ENCODE data around the gene HNRNPUL1. TPM values are rescaled to one million over a fixed set of nuclear protein-coding genes. Genes with fewer than 3 reads are reported as not detected.
A peak's percentile ranks its signal among the peaks of the same experiment; 100 is the strongest.

The HNRNPUL1 gene
- total RNA-seq, 1 donor from 2014 or later = 110 TPM

DNA sequence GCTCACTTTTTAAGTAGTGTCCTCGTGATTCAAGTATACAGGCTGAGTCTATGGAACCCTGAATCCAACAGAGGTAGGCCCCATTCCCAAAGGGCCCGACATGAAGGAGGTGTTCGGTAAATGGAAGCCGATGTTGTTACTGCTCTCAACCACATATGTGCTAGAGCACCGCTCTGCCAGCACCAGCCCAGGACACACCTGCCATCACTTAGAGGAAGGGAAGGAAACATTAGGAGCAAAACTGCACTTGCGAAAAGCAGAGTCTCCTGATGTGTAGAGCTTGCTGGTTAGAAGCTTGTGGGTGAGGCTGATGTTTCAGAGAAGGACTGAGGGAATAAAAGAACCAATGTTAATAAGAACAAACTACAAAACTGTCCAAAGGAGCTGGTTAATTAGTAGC is 36.4 kb downstream of the HNRNPUL1 start:
- no peak for ATAC-seq
- intact Hi-C loops (cut with DNase I) = no loop called here
- DNase-seq (ENCODE audit: missing footprints) = no peak

GRCh38 chr19:41302624-41303351 is 38.6 kb downstream of the HNRNPUL1 start:
- ATAC-seq = no peak
- no peak for DNase-seq (ENCODE audit: missing footprints)
- intact Hi-C loops (cut with DNase I) = no loop called here

DNA sequence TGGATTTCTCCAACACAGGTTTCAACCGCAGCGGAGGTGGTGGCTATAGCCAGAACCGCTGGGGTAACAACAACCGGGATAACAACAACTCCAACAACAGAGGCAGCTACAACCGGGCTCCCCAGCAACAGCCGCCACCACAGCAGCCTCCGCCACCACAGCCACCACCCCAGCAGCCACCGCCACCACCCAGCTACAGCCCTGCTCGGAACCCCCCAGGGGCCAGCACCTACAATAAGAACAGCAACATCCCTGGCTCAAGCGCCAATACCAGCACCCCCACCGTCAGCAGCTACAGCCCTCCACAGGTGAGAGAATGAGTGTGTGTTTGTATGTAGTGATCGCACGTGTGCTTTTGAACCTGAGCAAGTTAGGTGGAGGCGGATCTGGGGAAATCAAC is 39.8 kb downstream of the HNRNPUL1 start:
- intact Hi-C loops (cut with DNase I) = no loop called here
- ATAC-seq (no peak), DNase-seq (ENCODE audit: missing footprints) (no peak)

DNA sequence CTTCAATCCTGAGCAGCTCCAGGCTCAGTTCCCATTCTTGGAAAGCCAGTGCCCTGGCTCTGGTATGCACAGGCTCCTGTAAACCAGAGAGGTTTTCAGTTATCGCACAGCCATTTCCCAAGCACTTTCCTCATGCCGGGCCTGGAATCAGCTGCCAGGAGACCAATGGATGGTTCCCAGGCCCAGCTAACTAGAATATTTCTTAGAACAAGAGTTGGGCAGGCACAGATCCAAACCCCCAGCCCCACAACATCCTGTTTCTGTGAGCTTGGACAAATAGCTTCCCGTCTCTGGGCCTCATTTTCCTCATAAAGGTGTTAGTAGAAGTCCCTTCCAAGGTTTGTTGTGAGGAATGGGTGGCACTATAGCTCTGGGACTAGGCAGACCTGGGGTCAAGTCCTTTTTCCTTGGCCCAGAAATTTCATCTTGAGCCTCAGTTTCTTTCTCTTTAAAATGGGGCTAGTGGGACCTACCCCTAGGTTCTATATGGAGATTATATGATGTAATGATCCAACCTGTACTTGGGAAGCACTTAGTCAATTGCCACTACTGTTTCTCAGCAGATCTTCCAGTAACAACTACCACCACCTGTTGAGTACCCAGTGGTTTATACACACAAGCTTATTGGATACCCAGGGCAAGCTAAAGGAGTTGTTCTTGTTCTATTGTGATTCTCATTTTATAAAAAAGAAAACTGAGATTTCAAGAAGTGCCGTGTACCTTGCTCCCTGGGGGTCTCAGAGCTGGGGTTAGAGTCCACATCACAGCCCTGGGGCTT is 40.7 kb downstream of the HNRNPUL1 start:
- intact Hi-C loops (cut with DNase I) = no loop called here
- DNase-seq (ENCODE audit: missing footprints) (no peak), ATAC-seq (no peak)

GRCh38 chr19:41305927-41306793 is 42.0 kb downstream of the HNRNPUL1 start:
- DNase-seq (ENCODE audit: missing footprints) = no peak
- intact Hi-C loops (cut with DNase I) = no loop called here
- ATAC-seq = no peak

GRCh38 chr19:41307090-41307875 is 43.1 kb downstream of the HNRNPUL1 start:
- intact Hi-C loops (cut with DNase I) = no loop called here
- no peak for ATAC-seq
- DNase-seq (ENCODE audit: missing footprints) = no peak

DNA sequence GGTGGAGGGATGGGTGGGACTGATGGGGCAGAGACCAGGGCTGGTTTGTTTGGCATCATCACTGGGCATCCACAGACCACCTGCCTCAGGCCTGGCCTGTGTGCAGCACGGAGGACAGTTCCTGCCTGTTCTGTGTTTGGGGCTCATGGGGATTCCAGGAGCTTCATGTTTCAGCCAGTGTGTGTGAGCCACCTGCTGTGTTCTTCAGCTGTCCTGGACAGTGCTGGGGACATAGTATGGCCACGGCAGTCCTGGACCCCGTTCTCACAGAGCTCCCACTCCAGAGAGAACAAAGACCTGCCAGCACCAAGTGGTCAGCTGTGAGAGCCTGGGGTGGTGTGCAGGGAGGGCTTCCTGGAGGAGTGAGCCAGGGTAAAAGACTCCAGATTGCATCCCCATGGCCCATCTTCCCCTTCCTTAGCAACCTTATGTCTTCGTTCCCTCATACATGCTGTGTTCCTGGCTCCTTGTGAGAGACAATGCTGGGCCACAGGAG is 43.8 kb downstream of the HNRNPUL1 start:
- ATAC-seq (no peak), DNase-seq (ENCODE audit: missing footprints) (no peak)
- intact Hi-C loops (cut with DNase I) = loop anchor here (1.0 kb wide), 1 partner anchor 104 kb away; no protein-coding TSS in a partner anchor

DNA sequence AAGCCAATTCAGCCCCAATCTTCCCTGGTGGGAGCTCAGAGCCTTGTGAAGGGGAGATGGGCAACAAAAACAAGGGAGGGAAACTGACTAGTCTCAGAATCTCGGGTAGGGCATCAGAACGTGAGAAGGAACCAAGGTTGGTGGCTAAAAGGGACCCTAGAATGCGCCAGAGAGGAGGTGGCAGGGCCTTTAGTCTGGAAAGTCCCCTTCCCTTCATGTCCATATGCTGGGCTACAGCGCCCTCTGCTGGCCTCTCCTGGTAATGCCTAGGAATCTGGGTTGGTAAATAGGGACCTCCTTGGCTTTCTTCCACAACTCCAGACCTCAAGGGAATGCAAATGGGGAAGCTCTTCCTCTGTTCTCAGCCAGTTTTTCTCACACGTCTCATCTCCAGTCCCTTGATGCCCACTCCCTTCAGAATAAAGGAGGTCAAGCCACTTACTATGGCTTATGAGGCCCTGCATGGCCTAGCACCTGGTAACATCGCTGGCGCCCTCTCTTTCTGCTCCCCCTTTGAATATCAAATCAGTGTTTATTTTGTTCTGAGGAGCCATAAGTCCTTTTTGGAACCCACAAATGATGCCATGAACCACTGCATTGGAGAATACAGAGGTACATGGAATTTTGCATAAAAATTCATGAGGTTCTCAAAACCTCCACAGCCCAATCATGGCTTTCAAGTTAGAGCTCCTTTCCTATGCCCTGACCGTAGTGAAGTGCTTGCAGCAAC is 44.4 kb downstream of the HNRNPUL1 start:
- intact Hi-C loops (cut with DNase I) = loop anchor here (1.0 kb wide), 2 partner anchors 46 to 104 kb away; no protein-coding TSS in a partner anchor
- ATAC-seq = peak; percentile 75
- DNase-seq (ENCODE audit: missing footprints) = peak; percentile 95

- DNase-seq (ENCODE audit: missing footprints) (no peak), ATAC-seq (peak; percentile 21)
- intact Hi-C loops (cut with DNase I) = loop anchor here (1.0 kb wide), 2 partner anchors 42 to 47 kb away; no protein-coding TSS in a partner anchor
Observed at GRCh38 chr19:41309180-41310032, 45.2 kb downstream of the HNRNPUL1 start.

- intact Hi-C loops (cut with DNase I) = loop anchor here (1.0 kb wide), 1 partner anchor 41 kb away; no protein-coding TSS in a partner anchor
- DNase-seq (ENCODE audit: missing footprints) (peak; percentile 93), ATAC-seq (peak; percentile 83)
Observed at GRCh38 chr19:41310033-41310831, 46.1 kb downstream of the HNRNPUL1 start, which contains the start of gene CCDC97. Gene CCDC97, plus strand, starts transcription at chr19:41310172. Its CDS starts 139 bp downstream, at chr19:41310311.

GRCh38 chr19:41311072-41311471 is 46.9 kb downstream of the HNRNPUL1 start:
- DNase-seq (ENCODE audit: missing footprints) (no peak), ATAC-seq (no peak)
- intact Hi-C loops (cut with DNase I) = no loop called here

GRCh38 chr19:41311613-41312012 is 47.4 kb downstream of the HNRNPUL1 start:
- DNase-seq (ENCODE audit: missing footprints) = no peak
- no peak for ATAC-seq
- intact Hi-C loops (cut with DNase I) = no loop called here

GRCh38 chr19:41316306-41316920 is 52.2 kb downstream of the HNRNPUL1 start:
- no peak for DNase-seq (ENCODE audit: missing footprints)
- no peak for ATAC-seq
- intact Hi-C loops (cut with DNase I) = no loop called here

DNA sequence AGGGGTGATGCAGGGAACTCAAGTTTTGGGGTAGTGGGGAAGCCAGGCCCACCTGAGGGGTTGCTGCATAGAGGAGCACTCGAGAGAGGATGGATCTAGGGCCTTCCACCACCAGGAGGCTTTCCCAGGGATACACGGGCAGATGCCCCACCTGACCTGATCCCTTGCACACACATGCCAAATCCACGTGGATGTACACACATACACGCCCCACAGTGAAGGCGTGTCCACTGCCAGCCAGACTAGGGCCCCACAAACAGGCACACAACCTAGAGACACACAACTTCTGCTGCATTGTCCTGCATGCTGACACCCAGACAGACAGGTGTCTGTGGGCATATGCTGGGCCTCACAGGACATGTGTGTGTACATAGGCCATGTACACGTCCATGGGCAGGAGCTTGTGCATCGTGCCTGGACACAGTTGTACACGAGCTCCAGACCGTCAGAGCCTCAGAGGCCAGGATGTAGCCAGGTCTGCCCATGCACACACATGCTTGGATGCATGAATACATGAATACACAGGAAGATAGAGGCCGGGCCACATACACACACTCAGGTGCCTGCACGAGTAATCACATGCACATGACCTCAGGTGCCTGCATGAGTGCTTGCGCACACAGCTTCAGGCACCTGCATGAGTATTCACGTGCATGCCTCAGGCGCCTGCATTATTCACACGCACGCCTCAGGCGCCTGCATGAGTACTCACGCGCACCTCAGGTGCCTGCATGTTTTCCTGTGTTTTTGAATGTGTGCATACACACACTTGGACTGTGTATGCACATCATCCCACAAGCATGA is 54.7 kb downstream of the HNRNPUL1 start:
- ATAC-seq (no peak), DNase-seq (ENCODE audit: missing footprints) (no peak)
- intact Hi-C loops (cut with DNase I) = no loop called here

Measured in Right ventricle myocardium inferior (tissue), 1 donor.